Spinal cord (tissue), 10 donors: Measurements from ENCODE around the gene BDH2. TPM values are rescaled to one million over a fixed set of nuclear protein-coding genes. Genes with fewer than 3 reads are reported as not detected.

Source experiments
- DNase-seq, 6 donors: peaks; one replicate each; pipeline versions ENCODE4 v3.0.0 to v3.0.0-alpha.2; 2013 to 2015; ENCODE audit warnings: low spot score in 6 of 6, low read depth in 4 of 6
- H3K27ac ChIP-seq: one replicate; pipeline ENCODE4 v1.5.1; 2013; ENCODE audit warnings: low read depth, low read length, control low read depth
- H3K27me3 ChIP-seq: one replicate; pipeline ENCODE4 v1.6.1; 2013; ENCODE audit warnings: low read length; ENCODE audit not compliant: control insufficient read depth, insufficient read depth
- H3K36me3 ChIP-seq: one replicate; pipeline ENCODE4 v1.6.1; 2013; ENCODE audit warnings: low read length; ENCODE audit not compliant: control insufficient read depth, insufficient read depth
- H3K4me1 ChIP-seq: one replicate; pipeline ENCODE4 v1.6.1; 2013; ENCODE audit warnings: low read length; ENCODE audit not compliant: control insufficient read depth, insufficient read depth
- H3K4me3 ChIP-seq: one replicate; pipeline ENCODE4 v1.5.1; 2013; ENCODE audit warnings: low read depth, low read length, control low read depth
- H3K9me3 ChIP-seq: one replicate; pipeline ENCODE4 v1.6.1; 2013; ENCODE audit warnings: low read length; ENCODE audit not compliant: control insufficient read depth, insufficient read depth
- WGBS: methylation state at CpG from one replicate; pipeline ENCODE4 v1.1.5; 2013; ENCODE audit warnings: missing lambda C conversion rate; ENCODE audit not compliant: insufficient coverage; 5-methylcytosine and 5-hydroxymethylcytosine counted together
- polyA plus RNA-seq, 2 donors: library from polyadenylated mRNA; unstranded; fragments of 120-200 nt; gene quantifications; one replicate each; pipeline ENCODE4 v1.2.1, GENCODE V29; 2013; ENCODE audit not compliant: insufficient read length in 2 of 2
- total RNA-seq, 2 donors: library from RNA; depleted of rRNA in 1 of 2; stranded (reverse); fragments of 120-200 nt in 1 of 2; fragments of >200 nt in 1 of 2; gene quantifications; one replicate each; pipeline versions ENCODE4 v1.2.3 to v1.2.4, GENCODE V29; 2013 to 2014
- donor health status: healthy.

The BDH2 gene
- total and polyA plus RNA-seq, 4 donors, result 47.2 to 129 (median 50.7) TPM

GRCh38 chr4:103074744-103075434 is 24.7 kb downstream of the BDH2 start:
- peak overlapping the region; percentile 84 for H3K27ac ChIP-seq
- H3K4me1 ChIP-seq, result peaks cover 3% of the 10 kb centered on the region
- peak overlapping the region; percentile 83 for H3K4me3 ChIP-seq
- H3K27me3 ChIP-seq, result no peaks in the 10 kb centered on the region
- H3K9me3 ChIP-seq, result no peaks in the 10 kb centered on the region
- WGBS, result 94% methylated on average over 2 of the region's 9 CpGs
- no peaks in the 10 kb centered on the region for H3K36me3 ChIP-seq
- DNase-seq, result no peak

- DNase-seq, result no peak
- no CpG with 5 or more reads among the region's 2 CpGs for WGBS
- Histone ChIP-seq H3K36me3 (no peaks in the 10 kb centered on the region), H3K27ac (no peak overlapping the region), H3K9me3 (no peaks in the 10 kb centered on the region), H3K27me3 (no peaks in the 10 kb centered on the region), H3K4me3 (no peak overlapping the region), H3K4me1 (peaks cover 3% of the 10 kb centered on the region)
Measured at GRCh38 chr4:103073792-103074438, 25.7 kb downstream of the BDH2 start.

GRCh38 chr4:103067841-103068547 is 31.6 kb downstream of the BDH2 start:
- no peaks in the 10 kb centered on the region for H3K36me3 ChIP-seq
- H3K9me3 ChIP-seq, result no peaks in the 10 kb centered on the region
- H3K4me3 ChIP-seq, result no peak overlapping the region
- H3K27me3 ChIP-seq, result no peaks in the 10 kb centered on the region
- no peaks in the 10 kb centered on the region for H3K4me1 ChIP-seq
- no CpG with 5 or more reads among the region's 2 CpGs for WGBS
- H3K27ac ChIP-seq, result no peak overlapping the region
- no peak for DNase-seq

DNA sequence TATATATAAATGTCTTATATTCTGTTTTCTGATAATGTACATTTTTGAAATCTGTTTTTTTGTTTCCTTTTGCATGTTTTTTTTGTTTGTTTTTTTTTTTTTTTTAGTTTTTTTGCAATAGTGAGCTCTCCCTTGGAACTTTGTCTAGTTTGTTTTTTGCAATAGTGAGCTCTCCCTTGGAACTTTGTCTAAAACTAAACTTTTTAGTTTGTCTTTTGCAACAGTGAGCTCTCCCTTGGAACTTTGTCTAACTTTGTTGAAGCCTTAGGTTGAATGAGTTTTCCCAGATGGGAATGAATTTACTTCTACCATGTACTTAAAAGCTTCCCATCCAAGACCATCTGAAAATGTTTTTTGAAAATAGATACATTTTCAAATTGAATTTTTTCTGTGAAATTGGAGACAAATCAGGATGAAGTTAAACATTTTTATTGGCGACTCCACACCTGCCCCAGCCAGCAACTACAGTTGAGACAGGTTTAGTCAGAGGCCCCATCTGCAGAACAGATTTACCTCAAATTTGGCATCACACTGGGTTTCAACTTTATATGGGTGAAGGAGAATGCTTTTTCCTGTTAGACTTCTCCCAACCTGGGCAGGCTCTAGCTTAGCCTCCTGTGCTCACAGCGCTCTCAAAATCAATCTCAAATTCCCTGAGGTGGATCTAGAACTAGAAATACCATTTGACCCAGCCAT is 39.0 kb downstream of the BDH2 start:
- peak in 1 of 6 donors; percentile 9 for DNase-seq
- no peak overlapping the region for H3K27ac ChIP-seq
- H3K27me3 ChIP-seq, result no peaks in the 10 kb centered on the region
- H3K36me3 ChIP-seq, result peaks cover 4% of the 10 kb centered on the region
- H3K4me3 ChIP-seq, result no peak overlapping the region
- 100% methylated on average over 1 of the region's 2 CpGs for WGBS
- H3K4me1 ChIP-seq, result no peaks in the 10 kb centered on the region
- H3K9me3 ChIP-seq, result no peaks in the 10 kb centered on the region

GRCh38 chr4:103054030-103054429 is 45.6 kb downstream of the BDH2 start:
- H3K4me3 ChIP-seq, result no peak overlapping the region
- no peak overlapping the region for H3K27ac ChIP-seq
- H3K9me3 ChIP-seq, result no peaks in the 10 kb centered on the region
- H3K4me1 ChIP-seq, result no peaks in the 10 kb centered on the region
- peaks cover 8% of the 10 kb centered on the region for H3K36me3 ChIP-seq
- no peaks in the 10 kb centered on the region for H3K27me3 ChIP-seq
- 100% methylated on average over 1 of the region's 3 CpGs for WGBS
- no peak for DNase-seq

DNA sequence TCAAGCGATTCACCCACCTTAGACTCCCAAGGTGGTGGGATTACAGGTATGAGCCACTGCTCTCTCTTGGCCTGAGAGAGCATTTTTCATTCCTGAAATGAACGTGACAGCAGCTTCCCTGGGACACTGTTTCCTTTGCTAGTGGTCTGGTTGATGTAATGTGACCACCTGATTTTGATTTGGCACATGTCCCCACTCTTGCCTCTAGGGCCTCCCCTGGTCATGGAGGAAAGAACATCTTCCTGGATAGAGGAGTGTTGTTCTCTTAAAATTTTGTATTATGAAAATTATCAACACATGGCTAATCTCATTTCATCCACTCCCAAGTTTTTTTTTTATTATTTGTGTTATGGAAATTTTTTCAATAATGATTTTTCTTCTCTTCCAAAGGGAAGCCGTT is 46.9 kb downstream of the BDH2 start:
- no peak for DNase-seq
- no peaks in the 10 kb centered on the region for H3K27me3 ChIP-seq
- H3K36me3 ChIP-seq, result peaks cover 11% of the 10 kb centered on the region
- no CpG with 5 or more reads among the region's 3 CpGs for WGBS
- no peaks in the 10 kb centered on the region for H3K9me3 ChIP-seq
- no peaks in the 10 kb centered on the region for H3K4me1 ChIP-seq
- H3K4me3 ChIP-seq, result no peak overlapping the region
- H3K27ac ChIP-seq, result no peak overlapping the region

DNA sequence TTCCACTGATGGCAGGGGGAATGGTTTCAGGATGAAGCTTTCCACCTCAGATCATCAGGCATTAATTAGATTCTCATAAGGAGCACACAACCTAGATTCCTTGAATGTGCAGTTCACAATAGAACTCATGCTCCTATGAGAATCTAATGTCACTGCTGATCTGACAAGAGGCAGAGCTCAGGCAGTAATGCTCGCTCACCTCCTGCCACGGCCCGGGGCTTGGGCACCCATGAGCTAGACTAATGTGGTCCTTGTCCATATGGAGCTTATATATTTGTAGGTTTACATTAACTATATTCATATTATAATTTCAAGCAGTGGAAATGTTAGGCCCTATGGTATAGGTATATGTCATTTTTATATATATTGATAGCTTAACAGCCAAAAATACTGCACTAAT is 47.5 kb downstream of the BDH2 start:
- DNase-seq, result no peak
- no peak overlapping the region for H3K4me3 ChIP-seq
- WGBS, result no CpG with 5 or more reads among the region's 3 CpGs
- H3K27me3 ChIP-seq, result no peaks in the 10 kb centered on the region
- no peaks in the 10 kb centered on the region for H3K4me1 ChIP-seq
- H3K9me3 ChIP-seq, result no peaks in the 10 kb centered on the region
- H3K36me3 ChIP-seq, result peaks cover 11% of the 10 kb centered on the region
- no peak overlapping the region for H3K27ac ChIP-seq

DNA sequence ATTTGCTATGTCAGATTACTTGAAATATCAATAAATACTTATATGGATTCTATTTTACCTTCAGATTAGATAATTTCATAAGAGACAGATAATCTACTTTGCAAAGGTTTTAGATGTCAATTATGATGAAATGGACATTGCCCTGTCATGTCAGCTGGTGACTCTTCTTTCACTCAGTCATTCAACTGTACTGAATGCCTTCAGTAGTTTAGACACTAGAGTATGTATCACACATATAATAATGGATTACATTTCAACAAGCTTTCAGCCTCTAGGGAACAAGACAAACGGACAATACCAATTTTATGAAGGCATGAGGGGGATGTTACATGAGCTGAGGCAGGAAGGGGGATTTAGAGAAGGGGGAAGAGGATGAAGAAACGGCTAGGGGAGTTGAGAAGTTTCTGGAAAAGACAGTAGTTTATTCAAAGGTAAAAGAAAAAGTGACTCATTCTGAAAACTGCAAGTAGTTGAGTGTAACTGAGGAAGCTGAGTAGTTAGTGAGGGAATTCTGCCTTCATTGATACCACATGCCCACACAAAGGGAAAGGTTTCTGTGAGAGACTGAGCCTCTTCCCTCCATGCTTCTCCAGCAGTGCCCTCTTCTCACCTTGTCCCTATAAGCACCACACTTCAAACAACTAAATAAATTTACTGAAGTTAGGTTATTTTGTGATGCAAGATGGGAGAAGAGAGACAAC is 48.7 kb downstream of the BDH2 start:
- H3K36me3 ChIP-seq, result peaks cover 10% of the 10 kb centered on the region
- H3K9me3 ChIP-seq, result no peaks in the 10 kb centered on the region
- no peak for DNase-seq
- H3K4me3 ChIP-seq, result no peak overlapping the region
- H3K27ac ChIP-seq, result no peak overlapping the region
- no peaks in the 10 kb centered on the region for H3K4me1 ChIP-seq
- no peaks in the 10 kb centered on the region for H3K27me3 ChIP-seq
- 58% methylated on average over 2 of the region's 2 CpGs for WGBS
